H1 (cell line): ENCODE data around the gene FIS1. TPM values are rescaled to one million over a fixed set of nuclear protein-coding genes. Genes with fewer than 3 reads are reported as not detected.

Source experiments
- CTCF ChIA-PET: fragments of 300-600 bp; sonication (Branson Sonifier 250); formaldehyde crosslinking; loops from one replicate; lab custom pipeline; 2021; ENCODE audit not compliant: partially characterized antibody; lab: Charles Lee
- POLR2A ChIA-PET: fragments of 300-600 bp; sonication (Branson Sonifier 250); formaldehyde crosslinking; loops from one replicate; lab custom pipeline; 2021; ENCODE audit warnings: inconsistent platforms; ENCODE audit not compliant: partially characterized antibody; lab: Charles Lee
- DNase-seq, 2 experiments: peaks; one replicate each; pipeline versions ENCODE4 v3.0.0 to v3.0.0-alpha.2; 2010 to 2022; ENCODE audit warnings: low spot score in 2 of 2, low read depth in 1 of 2, mixed read lengths in 1 of 2
- FAIRE-seq: peaks from 2 replicates; lab custom pipeline; 2011; peaks lifted over from hg19 to GRCh38; lab: Jason Lieb, UNC
- H2AFZ ChIP-seq: 2 replicates; pipeline ENCODE4 v1.8.1; 2012; ENCODE audit warnings: low read length, inconsistent platforms
- H2AK5ac ChIP-seq: 2 replicates; pipeline ENCODE4 v1.6.1; 2013; ENCODE audit warnings: low read depth, low read length
- H2BK120ac ChIP-seq: replicated peaks from 2 replicates; pipeline ENCODE3; 2013; ENCODE audit warnings: low read depth, low read length, inconsistent platforms
- H2BK12ac ChIP-seq: 2 replicates; pipeline ENCODE4 v1.6.1; 2013; ENCODE audit warnings: low read depth, low read length
- H2BK15ac ChIP-seq: 2 replicates; pipeline ENCODE4 v1.6.1; 2013; ENCODE audit warnings: low read length
- H2BK20ac ChIP-seq: 2 replicates; pipeline ENCODE4 v1.6.1; 2013; ENCODE audit warnings: low read length
- H2BK5ac ChIP-seq: 2 replicates; pipeline ENCODE4 v1.6.1; 2013; ENCODE audit warnings: low read depth, low read length
- H3K14ac ChIP-seq: 2 replicates; pipeline ENCODE4 v1.6.1; 2013; ENCODE audit warnings: inconsistent platforms; ENCODE audit not compliant: insufficient read length
- H3K18ac ChIP-seq: 2 replicates; pipeline ENCODE4 v1.6.1; 2013; ENCODE audit warnings: low read length; ENCODE audit errors: extremely low read depth
- H3K23ac ChIP-seq: 2 replicates; pipeline ENCODE4 v1.6.1; 2013; ENCODE audit warnings: inconsistent platforms; ENCODE audit not compliant: insufficient read length
- H3K23me2 ChIP-seq: 2 replicates; pipeline ENCODE4 v1.6.1; 2013; ENCODE audit warnings: low read depth, low read length
- H3K27ac ChIP-seq: 2 replicates; pipeline ENCODE4 v1.6.1; 2011; ENCODE audit warnings: low read depth, low read length, inconsistent platforms
- H3K27me3 ChIP-seq, 4 experiments: replicated peaks in 1 of 4; 1 replicate in 1 of 4; 2 replicates in 3 of 4; pipeline versions ENCODE4 v1.6.1 to v1.8.1; 2011 to 2013; ENCODE audit warnings: low read length in 3 of 4, mild to moderate bottlenecking in 3 of 4, inconsistent platforms in 2 of 4, mixed read lengths in 2 of 4, moderate library complexity in 1 of 4; ENCODE audit not compliant: control insufficient read depth in 3 of 4, insufficient read depth in 3 of 4; ENCODE audit errors: extremely low read depth in 1 of 4
- H3K36me3 ChIP-seq, 4 experiments: 2 replicates each; pipeline versions ENCODE4 v1.6.1 to v1.8.1; 2011 to 2013; ENCODE audit warnings: mild to moderate bottlenecking in 4 of 4, low read length in 3 of 4, moderate library complexity in 2 of 4, control low read depth in 1 of 4, inconsistent platforms in 1 of 4; ENCODE audit not compliant: insufficient read depth in 4 of 4, control insufficient read depth in 2 of 4
- H3K4ac ChIP-seq: replicated peaks from 2 replicates; pipeline ENCODE3; 2013; ENCODE audit warnings: low read length, low read depth, mixed read lengths, inconsistent platforms; ENCODE audit not compliant: insufficient read length
- H3K4me1 ChIP-seq, 4 experiments: replicated peaks in 1 of 4; 1 replicate in 1 of 4; 2 replicates in 3 of 4; pipeline versions ENCODE4 v1.6.1 to v1.8.1; 2011 to 2013; ENCODE audit warnings: low read length in 3 of 4, inconsistent platforms in 2 of 4, mixed read lengths in 1 of 4; ENCODE audit not compliant: insufficient read depth in 4 of 4, control insufficient read depth in 3 of 4
- H3K4me2 ChIP-seq, 2 experiments: 2 replicates each; pipeline versions ENCODE4 v1.6.1 to v1.8.1; 2011 to 2013; ENCODE audit warnings: low read depth in 2 of 2, low read length in 2 of 2, control low read depth in 1 of 2, inconsistent platforms in 1 of 2, mild to moderate bottlenecking in 1 of 2; ENCODE audit not compliant: insufficient read depth in 1 of 2
- H3K4me3 ChIP-seq, 4 experiments: fragments of 200-600, 300-600 bp in 1 of 4; sonication (generic), shearing (Covaris generic), sonication (Bioruptor Twin) in 1 of 4; 2 replicates each; pipeline versions ENCODE4 v1.5.1 to v1.8.1; 2011 to 2016; ENCODE audit warnings: low read length in 4 of 4, low read depth in 3 of 4, control low read depth in 2 of 4, inconsistent platforms in 2 of 4, mild to moderate bottlenecking in 2 of 4, mixed read lengths in 1 of 4, moderate library complexity in 1 of 4; ENCODE audit not compliant: insufficient read depth in 2 of 4; ENCODE audit errors: extremely low read depth in 1 of 4
- H3K56ac ChIP-seq: replicated peaks from 2 replicates; pipeline ENCODE3; 2013; ENCODE audit warnings: low read depth, mild to moderate bottlenecking, mixed read lengths, low read length, inconsistent platforms; ENCODE audit not compliant: insufficient read length
- H3K79me1 ChIP-seq: 2 replicates; pipeline ENCODE4 v1.6.1; 2013; ENCODE audit warnings: low read depth, low read length, control low read depth
- H3K79me2 ChIP-seq, 2 experiments: 2 replicates each; pipeline versions ENCODE4 v1.6.1 to v1.8.1; 2012 to 2013; ENCODE audit warnings: low read length in 2 of 2, mild to moderate bottlenecking in 2 of 2, inconsistent platforms in 1 of 2; ENCODE audit not compliant: insufficient read depth in 2 of 2, control insufficient read depth in 1 of 2
- H3K9ac ChIP-seq, 4 experiments: replicated peaks in 1 of 4; 1 replicate in 1 of 4; 2 replicates in 3 of 4; pipeline versions ENCODE4 v1.6.1 to v1.8.1; 2011 to 2013; ENCODE audit warnings: low read depth in 3 of 4, low read length in 3 of 4, control low read depth in 2 of 4, mild to moderate bottlenecking in 2 of 4, moderate library complexity in 2 of 4, inconsistent platforms in 1 of 4; ENCODE audit errors: extremely low read depth in 1 of 4
- H3K9me3 ChIP-seq, 2 experiments: 2 replicates each; pipeline versions ENCODE4 v1.6.1 to v1.8.1; 2012 to 2013; ENCODE audit warnings: mild to moderate bottlenecking in 2 of 2, moderate library complexity in 2 of 2, control low read depth in 1 of 2, inconsistent platforms in 1 of 2, low read depth in 1 of 2, low read length in 1 of 2, mixed read lengths in 1 of 2; ENCODE audit not compliant: insufficient read depth in 2 of 2
- H4K20me1 ChIP-seq, 2 experiments: replicated peaks in 1 of 2; 2 replicates each; pipeline versions ENCODE3 to v1.8.1; 2011 to 2013; ENCODE audit warnings: inconsistent platforms in 2 of 2, low read length in 2 of 2, mild to moderate bottlenecking in 1 of 2; ENCODE audit not compliant: insufficient read depth in 2 of 2, control insufficient read depth in 1 of 2
- H4K5ac ChIP-seq: 2 replicates; pipeline ENCODE4 v1.6.1; 2013; ENCODE audit warnings: low read length, low read depth, mixed read lengths, inconsistent platforms; ENCODE audit not compliant: insufficient read length
- H4K8ac ChIP-seq: 2 replicates; pipeline ENCODE4 v1.8.0; 2013; ENCODE audit warnings: mild to moderate bottlenecking, moderate library complexity, low read length, inconsistent platforms; ENCODE audit not compliant: insufficient read depth; ENCODE audit errors: extremely low read depth
- H4K91ac ChIP-seq: replicated peaks from 2 replicates; pipeline ENCODE3; 2013; ENCODE audit warnings: low read length, mixed read lengths, inconsistent platforms; ENCODE audit not compliant: insufficient read length
- CEBPB ChIP-seq: IDR thresholded peaks from 2 replicates; pipeline ENCODE4 v1.6.1; 2012; ENCODE audit warnings: low read depth, low read length
- HDAC2 ChIP-seq, 2 experiments: fragments of 300-600 bp in 1 of 2; sonication (generic) in 1 of 2; IDR thresholded peaks; 2 replicates each; pipeline ENCODE4 v1.6.1; 2011 to 2012; ENCODE audit warnings: low read depth in 2 of 2, low read length in 2 of 2, mild to moderate bottlenecking in 2 of 2, moderate library complexity in 2 of 2, borderline replicate concordance in 1 of 2, inconsistent platforms in 1 of 2
- JUN ChIP-seq: IDR thresholded peaks from 2 replicates; pipeline ENCODE4 v1.6.1; 2011; ENCODE audit warnings: low read depth, mild to moderate bottlenecking, improper control_type of control experiment, low read length
- SIRT6 ChIP-seq: IDR thresholded peaks from one replicate; pipeline ENCODE4 v1.7.1; 2012; ENCODE audit warnings: low read length, inconsistent platforms
- TAF1 ChIP-seq: IDR thresholded peaks from 2 replicates; pipeline ENCODE4 v1.6.1; 2011; ENCODE audit warnings: mild to moderate bottlenecking, low read depth, low read length
- TCF12 ChIP-seq: IDR thresholded peaks from 2 replicates; pipeline ENCODE4 v1.6.1; 2011; ENCODE audit warnings: low read depth, mild to moderate bottlenecking, low read length
- TEAD4 ChIP-seq: IDR thresholded peaks from 2 replicates; pipeline ENCODE4 v1.6.1; 2012; ENCODE audit warnings: low read depth, low read length, inconsistent platforms, mixed read lengths
- WGBS, 2 experiments: shearing (Covaris generic) in 1 of 2; methylation state at CpG; one replicate each; pipeline versions ENCODE4 v1.1.6 to v1.1.7; 2013 to 2015; ENCODE audit warnings: low lambda C conversion rate in 2 of 2, mixed read lengths in 2 of 2, inconsistent platforms in 1 of 2, low coverage in 1 of 2, missing lambda C conversion rate in 1 of 2; ENCODE audit not compliant: insufficient replicate concordance in 2 of 2, insufficient coverage in 1 of 2, insufficient read length in 1 of 2; ENCODE audit errors: extremely low coverage in 1 of 2, missing lambda C conversion rate in 1 of 2; 5-methylcytosine and 5-hydroxymethylcytosine counted together
- polyA plus RNA-seq, 7 experiments: library from polyadenylated mRNA; depleted of rRNA in 3 of 7; stranded (reverse) in 5 of 7; unstranded in 2 of 7; fragments of >200 nt in 5 of 7; fragments of 200-250 nt in 2 of 7; gene quantifications; 1 replicate in 5 of 7; 2 replicates in 1 of 7; 4 replicates in 1 of 7; pipeline versions ENCODE4 v1.2.1 to v1.2.3, GENCODE V29; 2011 to 2013; ENCODE audit warnings: missing spikeins in 2 of 7, mixed read lengths in 2 of 7
- total RNA-seq: library from RNA; stranded (reverse); fragmentation: NEBNext Ultra II Directional; extraction: Animal tissue kit (Norgen Biotek cat#: 25700); gene quantifications from 2 replicates; pipeline ENCODE4 v1.2.1, GENCODE V29; 2021
- TF ChIP-seq, protein P1 (sequence below): IDR thresholded peaks from 2 replicates; pipeline ENCODE4 v1.6.1; 2011; ENCODE audit warnings: low read depth, mild to moderate bottlenecking, low read length; ENCODE audit not compliant: insufficient read depth

FIS1 gene
- total and polyA plus RNA-seq, 2 of the 8 experiments (the other 6 are each of a cell fraction or from before 2014, with no cell fraction given), result 128 to 195 TPM

- no peak overlapping the region for H3K23ac ChIP-seq
- no peaks in the 10 kb centered on the region for H3K4me1 ChIP-seq
- ChIA-PET POLR2A (interaction anchor here (0.8 to 1.4 kb wide), 7 partner anchors 9 to 50 kb away, joined by 3 to 5 read pairs (median 3); no protein-coding TSS in a partner anchor), CTCF (interaction anchor here (0.6 to 2.8 kb wide), 4 partner anchors 14 to 32 kb away, joined by 3 to 10 read pairs (median 4); no protein-coding TSS in a partner anchor)
- no peak overlapping the region for H3K4me2 ChIP-seq
- no peak overlapping the region for H3K14ac ChIP-seq
- no peak overlapping the region for H2BK12ac ChIP-seq
- H3K27me3 ChIP-seq, result no peaks in the 10 kb centered on the region; a peak in 1 of 7 replicates
- H4K5ac ChIP-seq, result no peak overlapping the region
- no peaks in the 10 kb centered on the region for H4K20me1 ChIP-seq
- WGBS, 2 experiments, result 93% methylated on average over 7 of the region's 7 CpGs; no CpG with 5 or more reads in 1 of the 2 experiments
- no peaks in the 10 kb centered on the region for H3K9me3 ChIP-seq
- no peak overlapping the region for H2BK15ac ChIP-seq
- no peak overlapping the region for H2AK5ac ChIP-seq
- no peak overlapping the region for H4K91ac ChIP-seq
- H3K79me1 ChIP-seq, result no peaks in the 10 kb centered on the region
- no peak overlapping the region for H3K9ac ChIP-seq
- no peak overlapping the region for H2AFZ ChIP-seq
- no peak overlapping the region for H2BK20ac ChIP-seq
- no peak overlapping the region for H3K18ac ChIP-seq
- TF ChIP-seq TCF12 (no peak), CEBPB (no peak), JUN (no peak), TEAD4 (no peak), TAF1 (no peak), HDAC2 (IDR thresholded peaks at IDR 0.05; ENCODE audit: borderline replicate concordance in 1 of 2, low read depth in 2 of 2, low read length in 2 of 2) (no peak), SIRT6 (no peak)
- TF ChIP-seq, protein P1, sequence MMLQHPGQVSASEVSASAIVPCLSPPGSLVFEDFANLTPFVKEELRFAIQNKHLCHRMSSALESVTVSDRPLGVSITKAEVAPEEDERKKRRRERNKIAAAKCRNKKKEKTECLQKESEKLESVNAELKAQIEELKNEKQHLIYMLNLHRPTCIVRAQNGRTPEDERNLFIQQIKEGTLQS, result no peak
- H3K4me3 ChIP-seq, result no peak overlapping the region
- H3K36me3 ChIP-seq, result no peaks in the 10 kb centered on the region
- no peak overlapping the region for H3K4ac ChIP-seq
- H3K27ac ChIP-seq, result no peak overlapping the region
- H4K8ac ChIP-seq, result no peak overlapping the region
- H2BK5ac ChIP-seq, result no peak overlapping the region
- FAIRE-seq (no peak), DNase-seq (no peak)
- no peaks in the 10 kb centered on the region for H3K23me2 ChIP-seq
- H2BK120ac ChIP-seq, result no peak overlapping the region
- no peak overlapping the region for H3K56ac ChIP-seq
- H3K79me2 ChIP-seq, result no peaks in the 10 kb centered on the region
These were observed 13.4 kb upstream of the FIS1 start for GRCh38 chr7:101258243-101258731.
